ENCODE data around the gene PCDHGA9.
"Not testable (repeated sequence)": the region's sequence is repeated elsewhere in the genome, so short reads cannot be mapped to it uniquely, and the experiment has no call there.

Gene PCDHGA9

GRCh38 chr5:141402553-141403243 lies at the start of gene PCDHGA9:
Gene PCDHGA9, plus strand, starts transcription at chr5:141402778. Its CDS starts 175 bp downstream, at chr5:141402953.
- DNase-seq = peak; percentile 32

- DNase-seq = no peak
Measured at GRCh38 chr5:141354900-141355469, 47.6 kb upstream of the PCDHGA9 start, which contains the start of gene PCDHGA4. Gene PCDHGA4, plus strand, starts transcription at chr5:141355021. Its CDS starts 87 bp downstream, at chr5:141355108.

- DNase-seq = no peak
Measured at GRCh38 chr5:141355641-141356040, 46.9 kb upstream of the PCDHGA9 start.

GRCh38 chr5:141356133-141356532 lies 46.4 kb upstream of the PCDHGA9 start:
- DNase-seq = no peak

- DNase-seq = no peak
Measured at GRCh38 chr5:141356950-141357349, 45.6 kb upstream of the PCDHGA9 start.

- peak; percentile 68 for DNase-seq
Measured at GRCh38 chr5:141359790-141360426, 42.7 kb upstream of the PCDHGA9 start, which contains the start of gene PCDHGB2. Gene PCDHGB2, plus strand, starts transcription at chr5:141359994. Its CDS starts 142 bp downstream, at chr5:141360136.

- no peak for DNase-seq
Measured at GRCh38 chr5:141360685-141361084, 41.9 kb upstream of the PCDHGA9 start.

GRCh38 chr5:141362719-141363118 lies 39.9 kb upstream of the PCDHGA9 start:
- no peak for DNase-seq

GRCh38 chr5:141363952-141364660 lies 38.5 kb upstream of the PCDHGA9 start, which contains the start of gene PCDHGA5:
Gene PCDHGA5, plus strand, starts transcription at chr5:141364162. Its CDS starts 169 bp downstream, at chr5:141364331.
- DNase-seq = peak; percentile 21

- DNase-seq = no peak
Measured at GRCh38 chr5:141366016-141366896, 36.3 kb upstream of the PCDHGA9 start.

GRCh38 chr5:141369994-141370848 lies 32.4 kb upstream of the PCDHGA9 start, which contains the start of gene PCDHGB3:
Gene PCDHGB3, plus strand, starts transcription at chr5:141370242. Its CDS starts 153 bp downstream, at chr5:141370395.
- DNase-seq = peak; percentile 71

GRCh38 chr5:141371572-141372475 lies 30.8 kb upstream of the PCDHGA9 start:
- no peak for DNase-seq

GRCh38 chr5:141373673-141374317 lies 28.8 kb upstream of the PCDHGA9 start, which contains the start of gene PCDHGA6:
Gene PCDHGA6, plus strand, starts transcription at chr5:141373891. Its CDS starts 193 bp downstream, at chr5:141374084.
- DNase-seq = peak; percentile 39

GRCh38 chr5:141374627-141375026 lies 28.0 kb upstream of the PCDHGA9 start:
- no peak for DNase-seq

- DNase-seq = not testable (repeated sequence)
Measured at GRCh38 chr5:141375444-141376155, 27.0 kb upstream of the PCDHGA9 start.

GRCh38 chr5:141382469-141383294 lies 19.9 kb upstream of the PCDHGA9 start, which contains the start of gene PCDHGA7:
Gene PCDHGA7, plus strand, starts transcription at chr5:141382742. Its CDS starts 158 bp downstream, at chr5:141382900.
- peak; percentile 62 for DNase-seq

GRCh38 chr5:141383345-141383744 lies 19.2 kb upstream of the PCDHGA9 start:
- DNase-seq = no peak

Data from EL (cell line).